MCF 10A (cell line): ENCODE data around the gene FRMD4B. TPM values are rescaled to one million over a fixed set of nuclear protein-coding genes. Genes with fewer than 3 reads are reported as not detected.

ENCODE experiments used
- BruUV-seq: library from RNA; stranded (reverse); fragments of 400-500 nt; replicated peaks from 2 replicates; lab custom pipeline; 2021; lab: Mats Ljungman, UMichigan
- CTCF ChIA-PET: fragments of 300-600 bp; sonication (Branson Sonifier 250); formaldehyde crosslinking; extraction: SDS; loops from one replicate; lab custom pipeline; 2021; ENCODE audit warnings: antibody characterized with exemption, inconsistent platforms; lab: Yijun Ruan, JAX
- POLR2A ChIA-PET: fragments of 300-600, 350-650 bp; sonication (Branson Sonifier 250); formaldehyde crosslinking; extraction: SDS; loops from one replicate; lab custom pipeline; 2020; ENCODE audit warnings: antibody characterized with exemption, inconsistent platforms; lab: Yijun Ruan, JAX
- DNase-seq: peaks from one replicate; pipeline ENCODE4 v3.0.0-alpha.2; 2018; ENCODE audit not compliant: unreplicated experiment
- H3K27ac Mint-ChIP-seq: one replicate; pipeline ENCODE4 v1.8.0; 2022; ENCODE audit warnings: mild to moderate bottlenecking, low read depth, mixed read lengths; ENCODE audit not compliant: unreplicated experiment
- H3K27me3 Mint-ChIP-seq: one replicate; pipeline ENCODE4 v1.8.0; 2022; ENCODE audit warnings: mixed read lengths; ENCODE audit not compliant: insufficient read depth, unreplicated experiment
- H3K36me3 Mint-ChIP-seq: one replicate; pipeline ENCODE4 v1.8.0; 2022; ENCODE audit warnings: mild to moderate bottlenecking, moderate library complexity, mixed read lengths; ENCODE audit not compliant: insufficient read depth, unreplicated experiment
- H3K4me1 Mint-ChIP-seq: one replicate; pipeline ENCODE4 v1.8.0; 2022; ENCODE audit warnings: mixed read lengths; ENCODE audit not compliant: insufficient read depth, unreplicated experiment
- H3K4me3 Mint-ChIP-seq: one replicate; pipeline ENCODE4 v1.8.0; 2022; ENCODE audit warnings: mild to moderate bottlenecking, moderate library complexity, mixed read lengths; ENCODE audit not compliant: unreplicated experiment
- H3K9me3 Mint-ChIP-seq: one replicate; pipeline ENCODE4 v1.8.0; 2022; ENCODE audit warnings: mixed read lengths; ENCODE audit not compliant: unreplicated experiment
- intact Hi-C: fragments of 100-400 bp; cut with micrococcal nuclease; formaldehyde crosslinking; loops from 2 replicates; pipeline ENCODE4 v1.14.1; 2022
- total RNA-seq: library from RNA; stranded (reverse); gene quantifications from 2 replicates; pipeline ENCODE4 v1.2.3, GENCODE V29; 2022
- TF ChIP-seq, protein P1 (sequence below): fragments of 200-600 bp; IDR thresholded peaks from one replicate; pipeline ENCODE4 v1.8.0; 2022; ENCODE audit warnings: antibody characterized with exemption, mild to moderate bottlenecking; ENCODE audit not compliant: unreplicated experiment

Gene FRMD4B
- total RNA-seq, 1 experiment from 2014 or later: 39.0 TPM

DNA sequence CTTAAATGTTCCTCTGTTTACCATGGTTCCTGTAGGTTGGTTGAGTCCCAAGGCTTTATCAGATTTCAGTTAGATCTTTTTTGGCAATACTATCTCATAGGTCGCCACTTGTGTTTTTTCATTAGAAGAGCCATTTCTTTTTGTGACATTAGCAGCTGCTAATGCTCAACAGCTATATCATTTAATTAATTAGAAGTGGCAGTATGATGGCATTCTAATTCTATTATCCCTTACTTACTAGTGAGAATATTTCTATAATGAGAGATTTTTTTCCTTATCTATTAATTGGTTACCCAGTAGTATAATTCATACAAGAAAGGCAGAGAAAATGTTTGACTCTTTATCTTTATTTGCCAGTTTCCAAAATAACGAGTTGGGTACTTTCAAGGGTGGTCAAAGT lies 25.2 kb downstream of the FRMD4B start:
- POLR2A ChIA-PET: interaction anchor here (0.7 to 1.1 kb wide), 3 partner anchors 10 to 40 kb away, joined by 4 to 6 read pairs (median 4); no protein-coding TSS in a partner anchor
- Mint-ChIP-seq H3K27me3 (no peaks in the 10 kb centered on the region), H3K9me3 (no peaks in the 10 kb centered on the region), H3K4me3 (no peak overlapping the region), H3K4me1 (peaks cover 27% of the 10 kb centered on the region), H3K27ac (no peak overlapping the region), H3K36me3 (peaks cover 11% of the 10 kb centered on the region)
- DNase-seq: no peak
- CTCF ChIA-PET: no interaction called here
- intact Hi-C loops: no loop called here
- TF ChIP-seq, protein P1, sequence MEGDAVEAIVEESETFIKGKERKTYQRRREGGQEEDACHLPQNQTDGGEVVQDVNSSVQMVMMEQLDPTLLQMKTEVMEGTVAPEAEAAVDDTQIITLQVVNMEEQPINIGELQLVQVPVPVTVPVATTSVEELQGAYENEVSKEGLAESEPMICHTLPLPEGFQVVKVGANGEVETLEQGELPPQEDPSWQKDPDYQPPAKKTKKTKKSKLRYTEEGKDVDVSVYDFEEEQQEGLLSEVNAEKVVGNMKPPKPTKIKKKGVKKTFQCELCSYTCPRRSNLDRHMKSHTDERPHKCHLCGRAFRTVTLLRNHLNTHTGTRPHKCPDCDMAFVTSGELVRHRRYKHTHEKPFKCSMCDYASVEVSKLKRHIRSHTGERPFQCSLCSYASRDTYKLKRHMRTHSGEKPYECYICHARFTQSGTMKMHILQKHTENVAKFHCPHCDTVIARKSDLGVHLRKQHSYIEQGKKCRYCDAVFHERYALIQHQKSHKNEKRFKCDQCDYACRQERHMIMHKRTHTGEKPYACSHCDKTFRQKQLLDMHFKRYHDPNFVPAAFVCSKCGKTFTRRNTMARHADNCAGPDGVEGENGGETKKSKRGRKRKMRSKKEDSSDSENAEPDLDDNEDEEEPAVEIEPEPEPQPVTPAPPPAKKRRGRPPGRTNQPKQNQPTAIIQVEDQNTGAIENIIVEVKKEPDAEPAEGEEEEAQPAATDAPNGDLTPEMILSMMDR: no peak
- BruUV-seq: no TSS peak

DNA sequence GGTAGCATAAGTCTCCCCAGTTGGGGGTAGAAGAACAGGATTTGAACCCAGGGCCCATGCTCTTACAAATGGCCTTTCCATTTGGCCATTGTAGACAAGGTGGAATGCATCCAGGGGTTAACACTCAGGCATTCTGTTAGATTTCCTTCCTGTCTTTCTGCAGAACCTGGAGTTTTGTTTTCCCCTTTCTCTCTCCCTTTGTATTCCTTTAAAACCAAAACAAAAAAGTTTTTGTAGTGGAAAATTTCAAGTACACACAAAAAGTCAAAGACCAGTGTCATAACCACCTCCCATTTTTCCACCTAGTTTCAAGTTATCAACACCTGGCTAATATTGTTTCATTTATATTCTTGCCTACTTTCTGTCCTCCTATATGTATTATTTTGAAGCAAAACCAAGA lies 26.0 kb downstream of the FRMD4B start:
- Mint-ChIP-seq H3K27me3 (no peaks in the 10 kb centered on the region), H3K4me3 (no peak overlapping the region), H3K4me1 (peaks cover 34% of the 10 kb centered on the region), H3K36me3 (peaks cover 12% of the 10 kb centered on the region), H3K9me3 (no peaks in the 10 kb centered on the region), H3K27ac (no peak overlapping the region)
- intact Hi-C loops: no loop called here
- no TSS peak for BruUV-seq
- ChIA-PET POLR2A (interaction anchor here (1.1 kb wide), 1 partner anchor 11 kb away, joined by 6 read pairs; no protein-coding TSS in a partner anchor), CTCF (no interaction called here)
- TF ChIP-seq, protein P1: no peak
- DNase-seq: no peak

DNA sequence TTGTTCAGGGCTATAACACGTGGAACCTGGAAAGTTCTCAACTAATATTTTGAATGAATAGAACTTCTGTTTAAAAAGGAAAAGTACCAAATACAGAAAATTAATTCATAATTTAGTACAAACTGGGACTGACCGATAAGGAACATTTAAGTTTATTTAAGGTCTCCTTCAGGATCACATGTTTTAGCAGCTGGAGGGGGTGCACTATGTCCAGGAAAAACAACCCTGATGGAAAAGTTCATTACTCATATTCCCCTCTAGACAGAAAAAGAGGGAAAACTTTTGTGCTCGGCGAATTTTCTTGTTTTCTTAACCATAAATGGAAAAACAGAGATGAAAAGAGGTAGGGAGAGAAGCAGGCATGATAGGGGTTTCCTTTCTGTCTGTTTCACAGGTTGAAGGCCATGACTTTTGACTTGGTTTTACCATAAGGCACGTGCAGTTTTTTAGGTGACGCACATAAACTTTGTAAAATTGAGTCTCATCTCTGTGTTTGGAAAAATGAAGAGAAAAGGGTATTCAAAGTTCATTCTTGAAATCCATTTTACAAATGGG lies 26.5 kb downstream of the FRMD4B start:
- Mint-ChIP-seq H3K27ac (no peak overlapping the region), H3K4me3 (no peak overlapping the region), H3K27me3 (no peaks in the 10 kb centered on the region), H3K36me3 (peaks cover 17% of the 10 kb centered on the region), H3K9me3 (no peaks in the 10 kb centered on the region), H3K4me1 (peaks cover 38% of the 10 kb centered on the region)
- CTCF ChIA-PET: no interaction called here
- intact Hi-C loops: no loop called here
- TF ChIP-seq, protein P1: no peak
- no TSS peak for BruUV-seq
- POLR2A ChIA-PET: no interaction called here
- DNase-seq: no peak

DNA sequence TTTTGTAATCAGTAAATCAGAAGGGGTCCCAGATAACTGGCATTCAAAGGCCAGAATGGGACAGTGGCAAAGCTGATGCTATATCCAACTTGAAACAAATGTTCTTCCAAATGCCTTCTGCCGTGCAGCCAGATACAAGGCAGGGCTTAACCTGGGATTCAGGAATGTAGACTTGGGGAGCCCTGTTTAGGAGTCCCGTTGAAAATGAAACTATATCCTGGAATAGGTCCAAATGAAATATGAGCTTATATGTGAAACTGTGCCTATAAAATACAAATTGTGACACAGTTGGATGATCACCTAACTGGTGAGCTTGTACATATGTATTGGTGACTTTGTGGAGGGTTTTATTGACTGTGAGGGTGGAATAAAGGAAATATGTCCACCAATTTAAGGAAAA lies 28.7 kb downstream of the FRMD4B start:
- Mint-ChIP-seq H3K36me3 (peaks cover 22% of the 10 kb centered on the region), H3K4me3 (peak overlapping the region; percentile 34), H3K27ac (peak overlapping the region; percentile 44), H3K4me1 (peaks cover 37% of the 10 kb centered on the region), H3K27me3 (no peaks in the 10 kb centered on the region), H3K9me3 (no peaks in the 10 kb centered on the region)
- CTCF ChIA-PET: interaction anchor here (0.6 to 1.3 kb wide), 7 partner anchors 15 to 196 kb away, joined by 3 to 5 read pairs (median 3); no protein-coding TSS in a partner anchor
- DNase-seq: peak; percentile 63
- intact Hi-C loops: no loop called here
- POLR2A ChIA-PET: interaction anchor here (0.7 to 1.8 kb wide), 5 partner anchors 11 to 157 kb away, joined by 3 to 11 read pairs (median 4); no protein-coding TSS in a partner anchor
- TF ChIP-seq, protein P1: no peak
- no TSS peak for BruUV-seq
